Neural progenitor cell (in vitro differentiated cells): ENCODE measurements around the gene PTPRN2. TPM values are rescaled to one million over a fixed set of nuclear protein-coding genes. Genes with fewer than 3 reads are reported as not detected.

ENCODE experiments used
- DNase-seq: peaks from one replicate; pipeline ENCODE4 v3.0.0-alpha.2; 2016; ENCODE audit warnings: low spot score
- H2AFZ ChIP-seq: fragments of 200-600 bp; sonication (generic); replicated peaks from 2 replicates; pipeline ENCODE4 v1.6.1; 2016; ENCODE audit warnings: antibody characterized with exemption
- H3F3A ChIP-seq: fragments of 200-600 bp; sonication (generic); 2 replicates; pipeline ENCODE4 v1.6.1; 2016; ENCODE audit warnings: antibody characterized with exemption, low read depth
- H3K27ac ChIP-seq: fragments of 200-600 bp; sonication (generic); 2 replicates; pipeline ENCODE4 v1.5.1; 2016; ENCODE audit warnings: mild to moderate bottlenecking
- H3K27me3 ChIP-seq: fragments of 200-600 bp; sonication (generic); 2 replicates; pipeline ENCODE4 v1.6.1; 2016; ENCODE audit warnings: mild to moderate bottlenecking, moderate library complexity
- H3K36me3 ChIP-seq: fragments of 200-600 bp; sonication (generic); 2 replicates; pipeline ENCODE4 v1.5.1; 2016
- H3K4me1 ChIP-seq: fragments of 200-600 bp; sonication (generic); 2 replicates; pipeline ENCODE4 v1.6.1; 2016; ENCODE audit warnings: mixed run types
- H3K4me2 ChIP-seq: fragments of 200-600 bp; sonication (generic); 2 replicates; pipeline ENCODE4 v1.6.1; 2016
- H3K4me3 ChIP-seq: fragments of 200-600 bp; sonication (generic); 2 replicates; pipeline ENCODE4 v1.5.1; 2016
- H3K79me2 ChIP-seq: fragments of 200-600 bp; sonication (generic); 2 replicates; pipeline ENCODE4 v1.6.1; 2016; ENCODE audit warnings: low read depth
- H3K9ac ChIP-seq: fragments of 200-600 bp; sonication (generic); 2 replicates; pipeline ENCODE4 v1.6.1; 2016
- H3K9me3 ChIP-seq: fragments of 200-600 bp; sonication (generic); 2 replicates; pipeline ENCODE4 v1.5.1; 2016; ENCODE audit warnings: low read depth
- H4K20me1 ChIP-seq: fragments of 200-600 bp; sonication (generic); 2 replicates; pipeline ENCODE4 v1.6.1; 2016; ENCODE audit warnings: low read depth
- H3K27ac Mint-ChIP-seq: 3 replicates; pipeline ENCODE4 v1.8.0; 2021; ENCODE audit warnings: mixed read lengths
- H3K27me3 Mint-ChIP-seq: 2 replicates; pipeline ENCODE4 v1.8.0; 2022; ENCODE audit warnings: low read depth, mild to moderate bottlenecking, inconsistent platforms, moderate library complexity, mixed read lengths; ENCODE audit not compliant: insufficient read depth
- H3K36me3 Mint-ChIP-seq: 3 replicates; pipeline ENCODE4 v1.8.0; 2021; ENCODE audit warnings: mixed read lengths
- H3K4me1 Mint-ChIP-seq: 3 replicates; pipeline ENCODE4 v1.8.0; 2021; ENCODE audit warnings: mixed read lengths
- H3K4me3 Mint-ChIP-seq: 3 replicates; pipeline ENCODE4 v1.8.0; 2021; ENCODE audit warnings: mild to moderate bottlenecking, moderate library complexity, mixed read lengths
- H3K9me3 Mint-ChIP-seq: 3 replicates; pipeline ENCODE4 v1.8.0; 2020; ENCODE audit warnings: mixed read lengths
- EZH2 ChIP-seq: fragments of 200-600 bp; sonication (generic); IDR thresholded peaks from 2 replicates; pipeline ENCODE4 v1.6.1; 2017; ENCODE audit warnings: antibody characterized with exemption, mild to moderate bottlenecking, moderate library complexity
- EZH2phosphoT487 ChIP-seq: fragments of 200-600 bp; sonication (generic); IDR thresholded peaks from 2 replicates; pipeline ENCODE4 v1.6.1; 2017; ENCODE audit warnings: antibody characterized with exemption
- total RNA-seq: library from RNA; depleted of rRNA; stranded (reverse); fragments of >200 nt; gene quantifications from 2 replicates; pipeline ENCODE4 v1.2.3, GENCODE V29; 2015; ENCODE audit warnings: low replicate concordance
- TF ChIP-seq, protein P1 (sequence below): fragments of 200-600 bp; sonication (generic); IDR thresholded peaks from 2 replicates; pipeline ENCODE4 v1.5.1; 2017; ENCODE audit warnings: antibody characterized with exemption, mild to moderate bottlenecking

Gene PTPRN2
- total RNA-seq, 1 donor from 2014 or later, result 3.0 TPM

DNA sequence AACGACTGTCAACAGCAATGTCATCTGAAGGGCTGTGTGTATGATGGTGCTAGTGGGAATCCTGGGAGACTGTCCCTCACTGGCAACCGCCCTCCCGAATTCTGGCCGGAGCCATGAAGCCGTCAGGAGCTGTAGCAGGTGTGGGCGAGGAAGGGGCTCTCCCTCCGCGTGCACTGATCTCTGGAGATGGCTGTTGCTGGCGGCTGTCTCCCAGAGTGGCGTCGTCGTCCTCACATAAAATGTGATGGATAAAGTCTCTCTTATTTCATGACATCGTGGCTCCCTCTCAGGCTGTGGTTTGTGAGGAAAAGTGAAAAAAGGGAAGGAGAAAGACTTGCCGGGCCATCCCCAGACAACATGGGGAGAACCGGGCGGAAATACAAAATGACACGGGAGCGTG is 1034.4 kb downstream of the PTPRN2 start:
- peak overlapping the region; percentile 54 for H3K4me3 Mint-ChIP-seq
- H3K27me3 Mint-ChIP-seq, result no peaks in the 10 kb centered on the region
- no peak overlapping the region for H2AFZ ChIP-seq
- peaks cover 24% of the 10 kb centered on the region for H3K36me3 Mint-ChIP-seq
- H3K27ac Mint-ChIP-seq, result peak overlapping the region; percentile 85
- H3K27me3 ChIP-seq, result no peaks in the 10 kb centered on the region
- H3K4me1 Mint-ChIP-seq, result peaks cover 10% of the 10 kb centered on the region
- H3F3A ChIP-seq, result peaks cover 11% of the 10 kb centered on the region
- no peaks in the 10 kb centered on the region for H3K79me2 ChIP-seq
- H3K27ac ChIP-seq, result no peak overlapping the region
- TF ChIP-seq, protein P1, sequence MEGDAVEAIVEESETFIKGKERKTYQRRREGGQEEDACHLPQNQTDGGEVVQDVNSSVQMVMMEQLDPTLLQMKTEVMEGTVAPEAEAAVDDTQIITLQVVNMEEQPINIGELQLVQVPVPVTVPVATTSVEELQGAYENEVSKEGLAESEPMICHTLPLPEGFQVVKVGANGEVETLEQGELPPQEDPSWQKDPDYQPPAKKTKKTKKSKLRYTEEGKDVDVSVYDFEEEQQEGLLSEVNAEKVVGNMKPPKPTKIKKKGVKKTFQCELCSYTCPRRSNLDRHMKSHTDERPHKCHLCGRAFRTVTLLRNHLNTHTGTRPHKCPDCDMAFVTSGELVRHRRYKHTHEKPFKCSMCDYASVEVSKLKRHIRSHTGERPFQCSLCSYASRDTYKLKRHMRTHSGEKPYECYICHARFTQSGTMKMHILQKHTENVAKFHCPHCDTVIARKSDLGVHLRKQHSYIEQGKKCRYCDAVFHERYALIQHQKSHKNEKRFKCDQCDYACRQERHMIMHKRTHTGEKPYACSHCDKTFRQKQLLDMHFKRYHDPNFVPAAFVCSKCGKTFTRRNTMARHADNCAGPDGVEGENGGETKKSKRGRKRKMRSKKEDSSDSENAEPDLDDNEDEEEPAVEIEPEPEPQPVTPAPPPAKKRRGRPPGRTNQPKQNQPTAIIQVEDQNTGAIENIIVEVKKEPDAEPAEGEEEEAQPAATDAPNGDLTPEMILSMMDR, result no peak
- TF ChIP-seq EZH2 (no peak), EZH2phosphoT487 (no peak)
- H3K4me2 ChIP-seq, result no peak overlapping the region
- H3K4me3 ChIP-seq, result no peak overlapping the region
- H3K36me3 ChIP-seq, result no peaks in the 10 kb centered on the region
- no peaks in the 10 kb centered on the region for H3K4me1 ChIP-seq
- H3K9me3 Mint-ChIP-seq, result no peaks in the 10 kb centered on the region
- no peak for DNase-seq
- no peaks in the 10 kb centered on the region for H4K20me1 ChIP-seq
- no peaks in the 10 kb centered on the region for H3K9me3 ChIP-seq
- no peak overlapping the region for H3K9ac ChIP-seq

DNA sequence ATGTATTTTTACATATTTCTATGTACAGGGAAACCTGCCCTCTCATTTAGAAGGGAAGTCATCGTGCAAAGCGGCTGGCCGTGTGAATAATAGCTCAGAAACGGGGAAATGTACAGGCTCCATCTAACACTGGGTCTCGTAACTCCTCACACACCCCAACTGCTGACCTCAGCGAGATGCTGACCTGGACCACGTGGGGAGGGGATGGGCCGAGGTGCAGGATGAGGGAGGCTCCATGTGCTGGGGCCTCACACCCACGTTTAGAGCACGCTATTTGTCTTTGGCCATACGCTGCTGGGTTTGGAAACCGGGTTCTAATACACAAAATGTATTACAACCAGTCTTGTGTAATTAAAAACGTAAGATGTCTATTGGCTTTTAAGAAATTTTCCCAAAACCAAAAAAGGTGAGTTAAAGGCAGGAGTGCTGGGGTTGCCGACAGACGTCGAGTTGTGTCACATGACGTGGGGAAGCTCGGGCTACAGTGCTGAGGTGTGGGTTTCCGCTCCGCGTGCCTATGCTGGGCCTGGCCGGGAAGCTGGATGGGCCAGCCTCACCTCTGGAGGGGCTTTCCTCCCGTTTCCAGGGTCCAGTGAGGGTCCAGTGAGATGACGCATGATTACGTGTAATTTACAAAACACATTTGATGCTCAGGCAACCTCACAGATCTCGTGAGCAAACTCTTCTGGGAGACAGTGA is 1035.2 kb downstream of the PTPRN2 start:
- peaks cover 11% of the 10 kb centered on the region for H3F3A ChIP-seq
- no peak overlapping the region for H3K4me2 ChIP-seq
- no peaks in the 10 kb centered on the region for H3K27me3 ChIP-seq
- H3K4me3 Mint-ChIP-seq, result no peak overlapping the region
- peaks cover 10% of the 10 kb centered on the region for H3K4me1 Mint-ChIP-seq
- no peaks in the 10 kb centered on the region for H3K9me3 Mint-ChIP-seq
- no peak overlapping the region for H3K27ac ChIP-seq
- no peak for DNase-seq
- no peaks in the 10 kb centered on the region for H3K79me2 ChIP-seq
- H3K36me3 ChIP-seq, result no peaks in the 10 kb centered on the region
- no peak overlapping the region for H2AFZ ChIP-seq
- H4K20me1 ChIP-seq, result no peaks in the 10 kb centered on the region
- no peaks in the 10 kb centered on the region for H3K27me3 Mint-ChIP-seq
- no peak overlapping the region for H3K9ac ChIP-seq
- TF ChIP-seq EZH2, result no peak
- TF ChIP-seq, protein P1, result no peak
- no peak for TF ChIP-seq EZH2phosphoT487
- H3K9me3 ChIP-seq, result no peaks in the 10 kb centered on the region
- H3K36me3 Mint-ChIP-seq, result peaks cover 30% of the 10 kb centered on the region
- H3K4me1 ChIP-seq, result no peaks in the 10 kb centered on the region
- peak overlapping the region; percentile 85 for H3K27ac Mint-ChIP-seq
- no peak overlapping the region for H3K4me3 ChIP-seq

DNA sequence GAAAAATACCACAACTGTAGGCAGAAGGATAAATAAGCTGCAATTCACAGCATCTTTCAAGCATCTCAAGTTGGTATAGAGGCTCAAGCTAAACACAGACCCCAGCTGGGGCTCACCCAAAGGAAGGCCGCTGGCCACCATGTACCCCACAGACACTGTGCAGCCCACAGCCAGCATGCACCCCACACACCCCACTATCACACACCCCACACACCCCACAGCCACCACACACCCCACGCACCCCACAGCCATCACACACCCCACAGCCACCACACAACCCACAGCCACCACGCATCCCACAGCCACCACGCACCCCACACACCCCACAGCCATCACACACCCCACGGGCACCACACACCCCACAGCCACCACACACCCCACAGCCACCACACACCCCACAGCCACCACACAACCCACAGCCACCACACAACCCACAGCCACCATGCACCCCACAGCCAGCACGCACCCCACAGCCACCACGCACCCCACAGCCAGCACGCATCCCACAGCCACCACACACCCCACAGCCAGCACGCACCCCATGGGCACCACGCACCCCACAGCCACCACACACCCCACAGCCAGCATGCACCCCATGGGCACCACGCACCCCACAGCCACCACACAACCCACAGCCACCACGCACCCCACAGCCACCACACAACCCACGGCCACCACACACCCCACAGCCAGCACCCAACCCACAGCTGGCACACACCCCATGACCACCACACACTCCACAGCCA is 1036.1 kb downstream of the PTPRN2 start:
- TF ChIP-seq, protein P1, result no peak
- no peak for TF ChIP-seq EZH2phosphoT487
- TF ChIP-seq EZH2, result no peak
- Histone ChIP-seq H2AFZ (no peak overlapping the region), H3K9ac (no peak overlapping the region), H3K27me3 (no peaks in the 10 kb centered on the region), H3F3A (peaks cover 6% of the 10 kb centered on the region), H3K27ac (no peak overlapping the region), H4K20me1 (no peaks in the 10 kb centered on the region), H3K79me2 (no peaks in the 10 kb centered on the region), H3K4me3 (no peak overlapping the region), H3K4me1 (no peaks in the 10 kb centered on the region), H3K4me2 (no peak overlapping the region), H3K36me3 (no peaks in the 10 kb centered on the region), H3K9me3 (no peaks in the 10 kb centered on the region)
- Mint-ChIP-seq H3K36me3 (peaks cover 34% of the 10 kb centered on the region), H3K27me3 (no peaks in the 10 kb centered on the region), H3K27ac (peak overlapping the region; percentile 67), H3K9me3 (no peaks in the 10 kb centered on the region), H3K4me3 (no peak overlapping the region), H3K4me1 (peaks cover 10% of the 10 kb centered on the region)
- DNase-seq, result no peak
